GM18951 (cell line): Measurements from ENCODE around the gene HYAL2.

Experiments used
- POLR2A ChIP-seq: IDR thresholded peaks from 4 replicates; pipeline ENCODE4 v1.6.1; 2011; ENCODE audit warnings: mild to moderate bottlenecking; ENCODE audit not compliant: insufficient read length, insufficient read depth; ENCODE audit errors: extremely low read depth
- in situ Hi-C: fragments of 300-500 bp; cut with MboI; formaldehyde crosslinking; loops from one replicate; pipeline ENCODE4 v1.12.0; 2022; ENCODE audit warnings: low sequenced_read_pairs, mixed read lengths, inconsistent platforms; ENCODE audit not compliant: unreplicated experiment

The HYAL2 gene

DNA sequence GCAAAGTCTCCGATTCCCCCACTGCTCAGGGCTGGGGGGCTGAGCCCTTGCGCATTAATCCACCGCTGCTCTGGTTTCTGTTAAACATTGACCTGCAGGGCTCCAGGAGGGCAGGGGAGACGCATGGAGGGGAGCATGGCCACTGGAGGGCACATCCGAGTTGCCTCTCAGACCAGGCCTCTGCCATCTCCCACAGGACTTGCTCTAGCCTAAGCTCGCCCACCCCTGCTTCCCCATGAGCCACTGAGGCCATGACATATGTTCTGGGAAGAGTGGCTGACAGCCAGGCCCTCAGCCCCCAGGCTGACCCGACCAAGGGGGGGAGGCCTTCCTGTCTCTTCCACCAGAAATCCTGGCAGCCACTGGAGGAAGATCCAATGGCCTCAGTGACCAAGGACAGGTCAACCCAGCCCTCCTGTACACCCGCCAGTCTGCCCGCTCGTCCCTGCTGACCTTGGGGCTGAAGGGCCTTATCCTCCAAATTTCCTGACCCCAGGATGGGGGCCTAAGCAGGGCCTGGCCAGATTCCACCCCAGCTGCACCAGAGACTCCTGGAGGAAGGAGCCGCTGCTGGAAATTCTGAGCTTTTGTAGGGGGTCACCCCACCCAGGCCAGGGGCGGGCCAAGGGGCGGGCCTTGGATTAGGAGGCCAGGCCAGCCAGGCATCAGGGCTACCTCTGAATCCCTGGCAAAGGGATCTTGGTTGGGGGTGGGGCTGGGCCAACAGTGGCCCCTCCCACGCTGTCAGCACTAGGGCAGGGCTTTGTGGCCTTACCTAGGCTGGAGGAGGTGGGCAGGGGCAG, 19.3 kb downstream of the HYAL2 start, which contains the start of gene HYAL1:
TSS of gene HYAL1 (minus strand) at position 562 of the 803 bp plus-strand sequence. CDS start 618 bp downstream, outside the sequence.
- in situ Hi-C loops = no loop called here
- no peak for TF ChIP-seq POLR2A

DNA sequence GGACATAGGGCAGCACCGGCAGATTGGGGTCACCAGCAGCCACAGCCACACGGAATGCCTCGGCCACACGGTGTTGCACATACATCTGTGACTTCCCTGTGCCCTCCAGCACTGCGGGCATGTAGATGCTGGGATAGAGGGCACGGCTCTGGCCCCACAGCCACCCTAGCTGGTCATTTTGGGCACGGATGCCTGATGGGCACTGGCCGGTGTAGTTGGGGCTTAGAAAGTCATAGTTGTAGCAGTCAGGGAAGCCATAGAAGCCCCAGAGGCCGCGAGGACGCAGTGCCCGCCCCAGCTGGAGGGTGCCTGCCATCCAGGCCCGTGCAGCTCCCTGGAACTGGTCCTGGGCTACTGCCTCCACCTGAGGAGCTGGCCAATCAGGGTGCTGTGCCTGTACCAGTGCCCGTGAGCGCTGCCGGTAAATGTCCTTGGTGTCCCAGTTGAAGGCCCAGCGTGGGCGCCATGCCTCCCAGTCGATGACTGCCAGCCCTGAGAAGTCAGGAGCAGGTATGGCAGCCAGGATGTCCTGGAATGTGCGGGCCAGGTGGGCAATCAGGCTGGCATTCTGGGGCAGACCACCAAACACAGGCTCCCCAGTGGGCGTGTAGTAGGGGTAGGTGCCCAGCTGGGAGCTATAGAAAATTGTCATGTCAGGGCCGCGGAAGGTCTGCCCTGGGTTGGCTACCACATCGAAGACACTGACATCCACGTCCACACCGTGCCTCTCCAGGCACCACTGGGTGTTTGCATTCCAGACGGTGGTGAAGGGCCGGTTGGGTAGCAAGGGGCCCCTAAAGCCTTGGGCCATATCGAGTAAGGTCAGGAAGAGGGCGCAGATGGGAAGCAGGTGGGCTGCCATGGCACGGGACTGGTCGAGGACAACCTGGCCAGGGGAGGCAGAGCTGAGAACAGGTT, 20.2 kb downstream of the HYAL2 start:
- no peak for TF ChIP-seq POLR2A
- in situ Hi-C loops = no loop called here

DNA sequence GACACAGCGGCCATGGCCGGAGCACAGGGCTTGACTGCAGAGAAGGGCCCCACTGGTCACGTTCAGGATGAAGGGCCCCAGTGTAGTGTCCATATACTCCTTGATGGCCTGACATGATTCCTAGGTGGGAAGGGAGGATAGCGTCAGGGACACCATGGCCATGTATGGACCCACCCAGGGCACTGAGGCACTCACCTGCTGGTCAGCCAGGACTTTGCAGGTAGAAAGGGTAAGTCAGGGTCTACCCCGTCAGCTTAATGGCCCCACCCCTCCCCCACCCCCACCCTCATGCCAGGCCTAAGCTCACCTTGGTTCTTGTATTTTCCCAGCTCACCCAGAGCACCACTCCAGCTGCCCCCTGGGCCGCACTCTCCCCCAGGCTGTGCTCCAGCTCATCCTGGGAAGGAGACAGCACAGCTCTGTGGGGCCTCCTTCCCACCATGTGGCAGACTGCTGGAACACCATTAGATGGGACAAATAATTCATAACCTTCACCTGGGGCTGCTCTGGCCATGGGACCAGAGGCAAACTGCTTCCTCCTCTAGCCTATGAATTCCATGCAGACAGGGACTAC, 21.8 kb downstream of the HYAL2 start:
- TF ChIP-seq POLR2A = no peak
- in situ Hi-C loops = no loop called here

- TF ChIP-seq POLR2A = no peak
- in situ Hi-C loops = no loop called here
Measured at GRCh38 chr3:50299929-50300680, 22.4 kb downstream of the HYAL2 start.

- TF ChIP-seq POLR2A = no peak
- in situ Hi-C loops = no loop called here
Measured at GRCh38 chr3:50299638-50299928, 23.0 kb downstream of the HYAL2 start.

DNA sequence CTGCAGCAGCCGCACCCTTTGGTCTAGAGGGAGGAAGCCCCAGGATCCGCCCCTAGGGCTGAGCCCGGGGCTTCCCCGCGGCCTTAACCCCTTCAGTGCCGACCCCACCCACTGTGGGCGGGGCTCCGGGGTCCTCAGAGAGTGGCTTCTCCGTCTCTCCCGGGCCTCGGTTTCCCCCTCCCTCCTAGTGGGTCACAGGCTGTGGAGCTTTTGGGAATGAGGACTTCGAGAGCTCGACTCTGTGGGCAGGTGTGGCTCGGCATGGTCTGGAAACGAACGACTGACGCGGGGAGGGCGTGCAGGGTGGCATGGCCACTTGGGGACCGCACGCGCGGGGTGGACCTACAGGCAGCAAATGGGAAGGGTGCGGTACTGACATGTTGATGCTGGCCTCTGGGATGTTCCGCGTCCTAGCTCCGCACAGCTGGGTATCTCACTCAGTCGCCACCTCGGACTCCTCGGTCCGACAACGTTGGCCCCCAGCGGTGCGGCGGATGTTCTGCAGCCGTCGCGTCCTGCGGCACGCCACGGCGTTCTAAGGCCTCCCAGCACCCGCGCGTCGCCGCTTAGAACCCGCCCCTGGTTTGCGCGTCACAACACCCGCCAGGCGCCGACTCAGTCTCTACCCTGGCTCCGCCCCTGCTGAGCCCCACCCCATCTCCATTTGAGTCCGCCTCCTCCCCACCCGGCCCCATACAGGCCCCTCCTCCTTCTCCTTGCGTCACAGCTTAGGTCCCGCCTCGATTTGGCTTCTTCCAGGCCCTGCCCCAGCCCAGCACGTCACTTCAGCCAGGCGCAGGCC, 23.5 kb downstream of the HYAL2 start, which contains the start of the genes HYAL3 and NAA80:
TSS of gene HYAL3 (minus strand) at position 570 of the 802 bp plus-strand sequence. CDS start 3,803 bp downstream, outside the sequence.
TSS of gene NAA80 (minus strand) at position 570 of the 802 bp plus-strand sequence. CDS start 1,942 bp downstream, outside the sequence.
- peak; percentile 89 for TF ChIP-seq POLR2A
- in situ Hi-C loops = no loop called here

- no peak for TF ChIP-seq POLR2A
- in situ Hi-C loops = no loop called here
Measured at GRCh38 chr3:50297896-50298725, 24.4 kb downstream of the HYAL2 start.

DNA sequence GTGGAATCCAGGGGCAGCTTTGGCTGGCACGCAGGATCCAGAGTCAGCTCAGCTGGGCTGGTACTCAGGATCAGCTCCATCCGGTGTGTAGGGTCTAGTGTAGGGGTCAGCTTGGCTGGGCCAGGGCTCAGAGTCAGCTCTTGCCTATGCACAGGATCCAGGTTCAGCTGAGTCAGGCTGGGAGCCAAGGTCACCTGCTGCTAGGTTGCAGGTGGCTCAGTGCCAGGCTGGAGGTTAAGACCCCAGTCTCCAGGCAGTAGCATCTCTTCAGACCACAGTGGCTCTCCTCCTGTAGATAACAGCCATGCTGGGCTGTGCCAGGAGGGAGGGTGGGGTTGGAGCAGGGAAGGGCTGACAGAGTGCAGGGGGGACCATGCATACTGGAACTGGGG, 25.2 kb downstream of the HYAL2 start:
- TF ChIP-seq POLR2A = no peak

GRCh38 chr3:50296721-50297383, 25.7 kb downstream of the HYAL2 start:
- TF ChIP-seq POLR2A = no peak
- in situ Hi-C loops = no loop called here

More for the DNA sequence above, 25.2 kb downstream of the HYAL2 start:
- in situ Hi-C loops = no loop called here

DNA sequence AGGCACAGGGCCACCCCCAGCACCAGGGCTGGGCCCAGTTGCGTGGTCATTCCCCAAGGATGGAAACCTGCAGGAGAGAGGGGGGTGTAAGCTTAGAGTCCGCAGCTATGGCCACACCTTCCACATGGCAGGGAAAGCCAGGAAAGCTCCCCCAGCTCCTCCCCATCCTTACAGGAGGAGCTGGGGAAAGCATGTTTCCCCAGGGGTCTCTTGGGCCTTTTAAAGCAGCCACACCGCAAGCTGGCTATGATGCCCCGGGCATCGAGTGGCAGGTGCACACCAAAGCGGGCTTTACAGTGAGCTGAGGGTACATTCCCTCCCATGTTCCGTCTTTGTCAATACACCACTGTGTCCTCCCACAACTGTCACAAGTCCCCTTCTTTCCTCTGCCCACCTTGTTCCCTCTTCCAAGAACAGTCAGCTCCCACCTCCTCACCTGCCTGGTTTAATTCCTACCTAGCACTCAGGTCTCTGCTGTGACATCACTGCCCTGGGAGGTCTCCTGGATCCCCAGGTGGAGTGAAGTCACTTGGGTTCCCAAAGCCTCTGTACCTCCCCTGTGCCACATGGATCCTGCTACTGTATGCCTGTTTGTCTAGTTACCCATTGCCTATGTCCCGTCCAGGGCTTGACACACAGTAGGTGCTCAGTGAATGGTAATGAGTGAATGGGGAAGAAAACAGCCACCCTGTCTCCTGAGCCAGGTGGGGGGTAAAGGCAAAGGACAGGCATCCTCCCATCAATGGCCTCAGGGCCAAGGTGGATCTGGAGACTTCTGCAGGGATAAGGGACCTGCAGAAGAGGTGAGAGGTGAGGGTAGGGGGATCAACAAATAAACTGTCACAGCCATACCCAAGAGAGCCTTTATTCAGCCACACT, 26.8 kb downstream of the HYAL2 start:
- in situ Hi-C loops = no loop called here
- TF ChIP-seq POLR2A = no peak
